Body of pancreas (tissue), 4 donors: ENCODE data around the gene FDPS.

ENCODE experiments used
- POLR2A ChIP-seq, 3 donors: fragments of 450-650 bp; IDR thresholded peaks; one replicate each; pipeline ENCODE4 v1.6.1; 2016; ENCODE audit warnings: antibody characterized with exemption in 3 of 3, mild to moderate bottlenecking in 2 of 3
- TF ChIP-seq, protein P1 (sequence below), 7 experiments: fragments of 450-650 bp in 4 of 7; fragments of 200-600 bp in 3 of 7; sonication (generic) in 3 of 7; IDR thresholded peaks; one replicate each; pipeline ENCODE4 v1.5.1; 2016 to 2019; ENCODE audit warnings: antibody characterized with exemption in 7 of 7

DNA sequence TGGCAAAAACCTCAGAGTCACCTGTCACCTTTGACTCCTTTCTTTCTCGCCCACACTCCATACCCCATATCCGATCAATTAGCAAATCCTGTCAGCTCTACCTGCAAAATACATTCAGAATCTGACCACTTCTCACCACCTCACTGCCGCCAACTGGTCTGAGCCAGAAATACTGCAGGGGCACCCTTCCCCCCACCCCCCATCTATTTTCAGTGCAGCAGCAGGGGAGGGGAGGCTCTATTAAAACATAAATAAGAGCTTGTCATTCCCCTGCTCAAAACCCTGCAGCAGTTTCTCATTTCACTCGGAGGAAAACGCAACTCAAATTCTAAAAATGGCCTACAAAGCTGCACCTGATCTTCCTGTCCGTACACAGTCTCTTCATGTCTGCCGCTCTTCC lies 11.3 kb upstream of the FDPS start:
- TF ChIP-seq POLR2A (IDR thresholded peaks at IDR 0.05), result no peak
- TF ChIP-seq, protein P1, sequence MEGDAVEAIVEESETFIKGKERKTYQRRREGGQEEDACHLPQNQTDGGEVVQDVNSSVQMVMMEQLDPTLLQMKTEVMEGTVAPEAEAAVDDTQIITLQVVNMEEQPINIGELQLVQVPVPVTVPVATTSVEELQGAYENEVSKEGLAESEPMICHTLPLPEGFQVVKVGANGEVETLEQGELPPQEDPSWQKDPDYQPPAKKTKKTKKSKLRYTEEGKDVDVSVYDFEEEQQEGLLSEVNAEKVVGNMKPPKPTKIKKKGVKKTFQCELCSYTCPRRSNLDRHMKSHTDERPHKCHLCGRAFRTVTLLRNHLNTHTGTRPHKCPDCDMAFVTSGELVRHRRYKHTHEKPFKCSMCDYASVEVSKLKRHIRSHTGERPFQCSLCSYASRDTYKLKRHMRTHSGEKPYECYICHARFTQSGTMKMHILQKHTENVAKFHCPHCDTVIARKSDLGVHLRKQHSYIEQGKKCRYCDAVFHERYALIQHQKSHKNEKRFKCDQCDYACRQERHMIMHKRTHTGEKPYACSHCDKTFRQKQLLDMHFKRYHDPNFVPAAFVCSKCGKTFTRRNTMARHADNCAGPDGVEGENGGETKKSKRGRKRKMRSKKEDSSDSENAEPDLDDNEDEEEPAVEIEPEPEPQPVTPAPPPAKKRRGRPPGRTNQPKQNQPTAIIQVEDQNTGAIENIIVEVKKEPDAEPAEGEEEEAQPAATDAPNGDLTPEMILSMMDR (IDR thresholded peaks at IDR 0.05), result no peak
